ENCODE results near the gene CLDN18. TPM values are rescaled to one million over a fixed set of nuclear protein-coding genes. Genes with fewer than 3 reads are reported as not detected.

Gene CLDN18
- total and polyA plus RNA-seq, 7 donors, result 0.10 to 1.8 TPM; not detected in 5

DNA sequence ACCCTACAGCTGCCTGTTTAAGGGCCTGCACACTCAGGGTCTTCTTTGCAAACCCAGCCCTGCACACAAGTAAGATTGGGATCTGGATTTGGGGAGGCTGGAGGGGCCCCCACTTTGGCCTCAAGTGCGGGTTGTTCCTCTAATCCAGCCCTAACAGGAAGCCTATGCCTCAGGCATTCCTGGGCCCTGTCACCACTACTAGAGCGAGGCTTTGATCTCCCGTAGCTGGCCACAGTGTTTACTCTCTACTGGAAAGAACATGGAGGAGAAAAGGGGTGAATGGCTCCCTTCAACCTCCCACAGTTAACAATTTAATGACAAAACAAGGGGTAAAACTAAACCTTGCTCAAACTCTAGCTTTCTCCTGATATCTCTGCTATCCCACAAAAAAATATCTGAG lies 57.0 kb downstream of the CLDN18 start:
- intact Hi-C loops (cut with DNase I), result no loop called here
- H3K4me3 ChIP-seq, result no peak overlapping the region
- 87% methylated on average over 3 of the region's 3 CpGs for WGBS, 2 donors
- H3K27ac ChIP-seq, result no peak overlapping the region
- H3K27me3 ChIP-seq, result no peaks in the 10 kb centered on the region
- TF ChIP-seq POLR2A (IDR thresholded peaks at IDR 0.05) (no peak), EP300 (IDR thresholded peaks at IDR 0.05) (no peak), POLR2AphosphoS5 (IDR thresholded peaks at IDR 0.05) (no peak)
- TF ChIP-seq, protein P1, sequence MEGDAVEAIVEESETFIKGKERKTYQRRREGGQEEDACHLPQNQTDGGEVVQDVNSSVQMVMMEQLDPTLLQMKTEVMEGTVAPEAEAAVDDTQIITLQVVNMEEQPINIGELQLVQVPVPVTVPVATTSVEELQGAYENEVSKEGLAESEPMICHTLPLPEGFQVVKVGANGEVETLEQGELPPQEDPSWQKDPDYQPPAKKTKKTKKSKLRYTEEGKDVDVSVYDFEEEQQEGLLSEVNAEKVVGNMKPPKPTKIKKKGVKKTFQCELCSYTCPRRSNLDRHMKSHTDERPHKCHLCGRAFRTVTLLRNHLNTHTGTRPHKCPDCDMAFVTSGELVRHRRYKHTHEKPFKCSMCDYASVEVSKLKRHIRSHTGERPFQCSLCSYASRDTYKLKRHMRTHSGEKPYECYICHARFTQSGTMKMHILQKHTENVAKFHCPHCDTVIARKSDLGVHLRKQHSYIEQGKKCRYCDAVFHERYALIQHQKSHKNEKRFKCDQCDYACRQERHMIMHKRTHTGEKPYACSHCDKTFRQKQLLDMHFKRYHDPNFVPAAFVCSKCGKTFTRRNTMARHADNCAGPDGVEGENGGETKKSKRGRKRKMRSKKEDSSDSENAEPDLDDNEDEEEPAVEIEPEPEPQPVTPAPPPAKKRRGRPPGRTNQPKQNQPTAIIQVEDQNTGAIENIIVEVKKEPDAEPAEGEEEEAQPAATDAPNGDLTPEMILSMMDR (IDR thresholded peaks at IDR 0.05), result no peak
- no peaks in the 10 kb centered on the region for H3K9me3 ChIP-seq
- no peak for DNase-seq
- peaks cover 0 to 7% (median 3%) of the 10 kb centered on the region in 4 donors for H3K4me1 ChIP-seq
- H3K36me3 ChIP-seq, result peaks cover 33 to 66% (median 40%) of the 10 kb centered on the region in 4 donors

DNA sequence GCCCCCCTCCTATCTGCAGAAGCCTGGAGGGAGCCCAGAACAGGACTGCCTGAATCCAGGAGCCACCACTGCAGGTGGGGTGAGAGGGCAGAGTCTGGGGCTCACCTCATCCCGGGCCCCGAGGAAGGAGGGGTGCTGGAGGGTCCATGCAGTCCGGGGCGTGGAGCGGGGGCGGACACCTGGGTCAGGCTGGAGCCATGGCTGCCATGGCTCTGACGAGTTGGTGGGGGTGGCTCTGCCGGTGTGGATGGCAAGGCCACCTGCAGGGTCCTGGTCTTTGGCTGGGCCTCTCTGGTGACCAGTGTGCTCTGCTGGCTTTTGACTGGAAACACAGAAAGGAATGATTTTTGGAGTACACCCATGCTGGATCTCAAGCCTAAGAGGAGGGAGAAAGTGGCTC lies 58.1 kb downstream of the CLDN18 start:
- Histone ChIP-seq H3K9me3 (no peaks in the 10 kb centered on the region), H3K4me1 (no peaks in the 10 kb centered on the region), H3K27me3 (no peaks in the 10 kb centered on the region), H3K4me3 (no peak overlapping the region), H3K36me3 (peaks cover 33 to 70% (median 40%) of the 10 kb centered on the region in 4 donors), H3K27ac (no peak overlapping the region)
- no peak for DNase-seq
- intact Hi-C loops (cut with DNase I), result loop anchor here (1.0 kb wide), 1 partner anchor 51 kb away; no protein-coding TSS in a partner anchor
- WGBS, 2 donors, result 75 to 87% methylated on average over 8 of the region's 8 CpGs
- TF ChIP-seq, protein P1 (IDR thresholded peaks at IDR 0.05), result no peak
- TF ChIP-seq EP300 (IDR thresholded peaks at IDR 0.05) (no peak), POLR2A (IDR thresholded peaks at IDR 0.05) (no peak), POLR2AphosphoS5 (IDR thresholded peaks at IDR 0.05) (no peak)

DNA sequence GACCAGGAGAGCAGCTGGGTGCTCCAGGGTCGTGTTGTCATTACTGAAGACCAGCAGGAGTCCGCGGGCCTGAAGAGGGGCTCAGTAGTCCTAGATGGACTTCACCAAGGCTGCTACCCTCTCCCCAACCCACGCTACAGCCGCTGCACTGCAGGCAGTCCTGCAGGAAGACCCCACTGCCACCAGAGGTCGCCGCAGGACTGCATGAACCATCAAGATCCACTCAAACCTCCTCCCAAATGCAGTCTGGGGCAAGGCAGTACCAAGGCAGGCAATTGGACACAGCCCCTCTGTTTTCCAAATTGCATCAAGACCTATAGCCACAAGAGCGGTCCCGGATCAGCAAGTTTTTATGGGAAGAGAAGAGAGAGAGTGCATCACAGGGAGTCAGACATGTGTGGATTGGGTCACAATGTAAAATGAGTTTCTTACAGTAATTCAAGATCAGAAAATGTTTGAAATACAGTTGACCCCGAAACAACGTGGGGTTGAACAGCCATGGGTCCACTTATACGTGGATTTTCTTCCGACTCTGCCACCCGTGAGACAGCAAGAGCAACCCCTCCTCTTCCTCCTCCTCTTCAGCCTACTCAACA lies 58.7 kb downstream of the CLDN18 start:
- 19 to 27% methylated on average over 14 of the region's 14 CpGs for WGBS, 2 donors
- no peak overlapping the region for H3K4me3 ChIP-seq
- TF ChIP-seq, protein P1 (IDR thresholded peaks at IDR 0.05), result peak; percentile 84 to 98 (median 93)
- no peak for TF ChIP-seq POLR2AphosphoS5 (IDR thresholded peaks at IDR 0.05)
- no peak for TF ChIP-seq EP300 (IDR thresholded peaks at IDR 0.05)
- TF ChIP-seq POLR2A (IDR thresholded peaks at IDR 0.05), result no peak
- intact Hi-C loops (cut with DNase I), result loop anchor here (1.0 kb wide), 1 partner anchor 51 kb away; no protein-coding TSS in a partner anchor
- H3K27me3 ChIP-seq, result no peaks in the 10 kb centered on the region
- H3K36me3 ChIP-seq, result peaks cover 33 to 70% (median 40%) of the 10 kb centered on the region in 4 donors
- no peaks in the 10 kb centered on the region for H3K4me1 ChIP-seq
- H3K27ac ChIP-seq, result no peak overlapping the region
- H3K9me3 ChIP-seq, result no peaks in the 10 kb centered on the region
- DNase-seq, result peak; percentile 85

DNA sequence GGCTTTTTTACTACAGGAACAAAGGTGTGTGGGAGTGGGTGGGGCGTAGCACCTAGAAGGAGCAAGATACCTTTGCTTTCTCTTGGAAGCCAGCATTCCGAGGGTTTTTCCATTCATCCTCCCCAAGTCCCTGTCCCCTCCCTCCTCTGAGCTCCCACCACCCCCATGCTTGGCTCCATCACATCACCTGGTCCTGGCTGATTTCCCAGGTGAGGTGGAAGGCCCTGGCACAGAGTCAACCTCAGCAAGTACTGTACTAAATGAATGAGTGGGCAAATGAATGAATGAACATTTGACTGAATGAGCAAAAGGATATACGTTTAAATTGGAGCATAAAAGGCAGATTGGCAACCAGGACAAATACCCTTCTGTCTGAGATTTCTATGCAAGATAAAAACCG lies 60.0 kb downstream of the CLDN18 start:
- Histone ChIP-seq H3K27ac (no peak overlapping the region), H3K27me3 (no peaks in the 10 kb centered on the region), H3K4me1 (no peaks in the 10 kb centered on the region), H3K36me3 (peaks cover 28 to 68% (median 32%) of the 10 kb centered on the region in 4 donors), H3K4me3 (no peak overlapping the region), H3K9me3 (no peaks in the 10 kb centered on the region)
- intact Hi-C loops (cut with DNase I), result no loop called here
- DNase-seq, result no peak
- no peak for TF ChIP-seq POLR2AphosphoS5 (IDR thresholded peaks at IDR 0.05)
- no peak for TF ChIP-seq POLR2A (IDR thresholded peaks at IDR 0.05)
- TF ChIP-seq, protein P1 (IDR thresholded peaks at IDR 0.05), result no peak
- TF ChIP-seq EP300 (IDR thresholded peaks at IDR 0.05), result no peak
- WGBS, 2 donors, result 59 to 90% methylated on average over 4 of the region's 4 CpGs

Data from sigmoid colon (tissue), 7 donors.